GM12878 (cell line): ENCODE data around the gene KAT2A. TPM values are rescaled to one million over a fixed set of nuclear protein-coding genes. Genes with fewer than 3 reads are reported as not detected.

Experiments
- ATAC-seq: fragments of 200-7000 bp; cut with Tn5 transposase; 3 replicates; pipeline ENCODE4 v1.9.1; 2020; ENCODE audit warnings: mild to moderate bottlenecking, moderate library complexity
- BruUV-seq: library from RNA; stranded (reverse); fragments of 400-500 nt; replicated peaks from 2 replicates; lab custom pipeline; 2021; lab: Mats Ljungman, UMichigan
- CTCF ChIA-PET: fragments of 300-600 bp; sonication (Branson Sonifier 250); formaldehyde crosslinking; extraction: SDS; loops from one replicate; lab custom pipeline; 2021; ENCODE audit warnings: inconsistent platforms; lab: Yijun Ruan, JAX
- POLR2A ChIA-PET: fragments of 350-600 bp; formaldehyde crosslinking; extraction: SDS; loops from one replicate; lab custom pipeline; 2021; ENCODE audit warnings: inconsistent platforms; lab: Charles Lee
- RAD21 ChIA-PET: fragments of 300-600 bp; sonication (Branson Sonifier 250); formaldehyde crosslinking; loops from one replicate; lab custom pipeline; 2023; ENCODE audit warnings: antibody characterized with exemption; ENCODE audit not compliant: unreplicated experiment; lab: Charles Lee
- SMC1A ChIA-PET: fragments of 300-600 bp; sonication (Branson Sonifier 250); formaldehyde crosslinking; loops from one replicate; lab custom pipeline; 2023; ENCODE audit not compliant: unreplicated experiment, uncharacterized antibody; lab: Charles Lee
- DNase-seq: peaks from one replicate; pipeline ENCODE4 v3.0.0-alpha.2; 2011; ENCODE audit warnings: low read depth, low spot score
- FAIRE-seq: peaks from 3 replicates; lab custom pipeline; 2011; peaks lifted over from hg19 to GRCh38; lab: Jason Lieb, UNC
- H2AFZ ChIP-seq: 2 replicates; pipeline ENCODE4 v1.6.0; 2011; ENCODE audit warnings: low read depth, low read length, control low read depth; ENCODE audit not compliant: control insufficient read depth
- H3K27ac ChIP-seq: 2 replicates; pipeline ENCODE4 v1.5.1; 2011; ENCODE audit warnings: control low read depth; ENCODE audit not compliant: control insufficient read depth, insufficient read depth
- H3K27me3 ChIP-seq, 2 experiments: replicated peaks in 1 of 2; 2 replicates each; pipeline versions ENCODE4 v1.6.0 to v1.6.1; 2011; ENCODE audit warnings: low read length in 1 of 2; ENCODE audit not compliant: control insufficient read depth in 2 of 2, insufficient read depth in 2 of 2
- H3K36me3 ChIP-seq, 2 experiments: 2 replicates each; pipeline ENCODE4 v1.5.1; 2011; ENCODE audit warnings: low read length in 1 of 2; ENCODE audit not compliant: control insufficient read depth in 2 of 2, insufficient read depth in 2 of 2
- H3K4me1 ChIP-seq: 2 replicates; pipeline ENCODE4 v1.6.1; 2011; ENCODE audit warnings: mild to moderate bottlenecking, low read length, moderate library complexity, mixed read lengths; ENCODE audit not compliant: control insufficient read depth, insufficient read depth
- H3K4me2 ChIP-seq: 2 replicates; pipeline ENCODE4 v1.6.0; 2011; ENCODE audit warnings: control low read depth; ENCODE audit not compliant: control insufficient read depth, insufficient read depth
- H3K4me3 ChIP-seq: fragments of 200-600 bp; sonication (generic); 2 replicates; pipeline ENCODE4 v1.5.1; 2016
- H3K79me2 ChIP-seq: 2 replicates; pipeline ENCODE4 v1.6.0; 2011; ENCODE audit warnings: low read length; ENCODE audit not compliant: control insufficient read depth, insufficient read depth
- H3K9ac ChIP-seq: 2 replicates; pipeline ENCODE4 v1.8.0; 2011; ENCODE audit warnings: low read length, control low read depth, mixed read lengths; ENCODE audit not compliant: control insufficient read depth, insufficient read depth
- H3K9me3 ChIP-seq: replicated peaks from 3 replicates; pipeline ENCODE4 v1.5.1; 2011; ENCODE audit warnings: mild to moderate bottlenecking, low read length; ENCODE audit not compliant: control insufficient read depth, insufficient read depth
- H4K20me1 ChIP-seq: 2 replicates; pipeline ENCODE4 v1.6.0; 2011; ENCODE audit not compliant: control insufficient read depth, insufficient read depth
- ASH2L ChIP-seq: fragments of 300-600, 200-600 bp; sonication (generic); IDR thresholded peaks from 2 replicates; pipeline ENCODE4 v1.6.1; 2017; ENCODE audit warnings: low read depth, mild to moderate bottlenecking, borderline replicate concordance
- ATF7 ChIP-seq: fragments of 450-650 bp; IDR thresholded peaks from 2 replicates; pipeline ENCODE4 v1.6.1; 2016; ENCODE audit warnings: low read depth, mild to moderate bottlenecking
- FOXM1 ChIP-seq: IDR thresholded peaks from 2 replicates; pipeline ENCODE4 v1.6.1; 2012; ENCODE audit warnings: low read depth, mild to moderate bottlenecking, inconsistent platforms, low read length, moderate library complexity
- KLF5 ChIP-seq: fragments of 450-650 bp; IDR thresholded peaks from 2 replicates; pipeline ENCODE4 v1.6.1; 2014; ENCODE audit warnings: mild to moderate bottlenecking; ENCODE audit not compliant: partially characterized antibody
- PAX5 ChIP-seq: IDR thresholded peaks from 2 replicates; pipeline ENCODE4 v1.6.1; 2011; ENCODE audit warnings: low read depth, low read length, borderline replicate concordance
- TAF1 ChIP-seq: IDR thresholded peaks from 2 replicates; pipeline ENCODE4 v1.6.1; 2011; ENCODE audit warnings: mild to moderate bottlenecking, low read depth, low read length, borderline replicate concordance
- WGBS: methylation state at CpG from one replicate; pipeline ENCODE4 v1.1.6; 2016; ENCODE audit warnings: low lambda C conversion rate; ENCODE audit not compliant: insufficient replicate concordance, insufficient coverage; ENCODE audit errors: missing lambda C conversion rate; 5-methylcytosine and 5-hydroxymethylcytosine counted together
- in situ Hi-C: fragments of 300-500 bp; cut with MboI; formaldehyde crosslinking; loops from 9 replicates; pipeline ENCODE4 v1.14.3; 2018; ENCODE audit warnings: mixed read lengths
- intact Hi-C: fragments of 100-400 bp; cut with micrococcal nuclease; formaldehyde crosslinking; loops from one replicate; pipeline ENCODE4 v1.14.2; 2022; ENCODE audit not compliant: unreplicated experiment
- polyA plus RNA-seq, 11 experiments: library from polyadenylated mRNA; depleted of rRNA in 4 of 11; unstranded in 6 of 11; stranded (reverse) in 5 of 11; fragments of >200 nt; fragmentation: Nextera tagmentation in 4 of 11; fragmentation: Illumina TruSeq in 1 of 11; extraction: Ambion mirVana in 4 of 11; extraction: Trizol in 1 of 11; gene quantifications; 1 replicate in 1 of 11; 2 replicates in 10 of 11; pipeline versions ENCODE4 v1.2.1 to v1.2.3, GENCODE V29; 2011 to 2016; ENCODE audit warnings: inconsistent platforms in 2 of 11, missing spikeins in 2 of 11, low read depth in 1 of 11
- total RNA-seq, 4 experiments: library from RNA; depleted of rRNA in 3 of 4; stranded (reverse); fragments of >200 nt in 3 of 4; fragmentation: Illumina TruSeq in 1 of 4; extraction: Trizol in 1 of 4; gene quantifications; 2 replicates each; pipeline versions ENCODE4 v1.2.1 to v1.2.3, GENCODE V29; 2013 to 2021
- TF ChIP-seq, protein P1 (sequence below): fragments of 450-650 bp; formaldehyde crosslinking; IDR thresholded peaks from 2 replicates; pipeline ENCODE4 v1.4.0; 2022; ENCODE audit warnings: mild to moderate bottlenecking, moderate library complexity

Gene KAT2A
- total and polyA plus RNA-seq, 10 of the 15 experiments (the other 5 are each of a cell fraction or from before 2014, with no cell fraction given): 0.85 to 47.5 (median 14.6) TPM

DNA sequence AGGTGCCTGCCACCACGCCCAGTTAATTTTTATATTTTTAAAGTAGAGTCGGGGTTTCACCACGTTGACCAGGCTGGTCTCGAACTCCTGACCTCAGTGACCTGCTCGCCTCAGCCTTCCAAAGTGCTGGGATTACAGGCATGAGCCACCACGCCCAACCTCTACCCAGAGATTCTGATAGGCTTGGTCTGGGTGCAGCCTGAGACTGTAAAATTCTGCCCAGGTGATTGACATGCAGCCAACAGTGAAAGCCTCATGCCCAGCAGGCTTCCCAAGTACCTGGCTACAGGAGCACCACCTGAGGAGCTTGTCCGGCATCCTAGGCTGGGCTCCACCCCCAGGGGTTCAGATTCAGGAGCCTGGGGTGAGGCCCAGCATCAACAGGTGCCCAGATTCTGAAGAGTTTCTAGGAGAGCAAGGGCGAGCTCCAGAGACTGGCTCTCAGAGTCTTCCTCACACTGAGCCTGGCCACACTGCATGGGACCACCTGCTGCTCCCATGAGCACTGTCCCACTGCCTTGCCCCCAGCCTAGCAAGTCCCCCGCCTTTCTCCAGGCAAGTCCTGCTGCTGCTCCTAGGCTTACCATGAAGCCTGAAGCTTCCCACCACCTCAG is 39.5 kb downstream of the KAT2A start (continued):
- TF ChIP-seq, protein P1, sequence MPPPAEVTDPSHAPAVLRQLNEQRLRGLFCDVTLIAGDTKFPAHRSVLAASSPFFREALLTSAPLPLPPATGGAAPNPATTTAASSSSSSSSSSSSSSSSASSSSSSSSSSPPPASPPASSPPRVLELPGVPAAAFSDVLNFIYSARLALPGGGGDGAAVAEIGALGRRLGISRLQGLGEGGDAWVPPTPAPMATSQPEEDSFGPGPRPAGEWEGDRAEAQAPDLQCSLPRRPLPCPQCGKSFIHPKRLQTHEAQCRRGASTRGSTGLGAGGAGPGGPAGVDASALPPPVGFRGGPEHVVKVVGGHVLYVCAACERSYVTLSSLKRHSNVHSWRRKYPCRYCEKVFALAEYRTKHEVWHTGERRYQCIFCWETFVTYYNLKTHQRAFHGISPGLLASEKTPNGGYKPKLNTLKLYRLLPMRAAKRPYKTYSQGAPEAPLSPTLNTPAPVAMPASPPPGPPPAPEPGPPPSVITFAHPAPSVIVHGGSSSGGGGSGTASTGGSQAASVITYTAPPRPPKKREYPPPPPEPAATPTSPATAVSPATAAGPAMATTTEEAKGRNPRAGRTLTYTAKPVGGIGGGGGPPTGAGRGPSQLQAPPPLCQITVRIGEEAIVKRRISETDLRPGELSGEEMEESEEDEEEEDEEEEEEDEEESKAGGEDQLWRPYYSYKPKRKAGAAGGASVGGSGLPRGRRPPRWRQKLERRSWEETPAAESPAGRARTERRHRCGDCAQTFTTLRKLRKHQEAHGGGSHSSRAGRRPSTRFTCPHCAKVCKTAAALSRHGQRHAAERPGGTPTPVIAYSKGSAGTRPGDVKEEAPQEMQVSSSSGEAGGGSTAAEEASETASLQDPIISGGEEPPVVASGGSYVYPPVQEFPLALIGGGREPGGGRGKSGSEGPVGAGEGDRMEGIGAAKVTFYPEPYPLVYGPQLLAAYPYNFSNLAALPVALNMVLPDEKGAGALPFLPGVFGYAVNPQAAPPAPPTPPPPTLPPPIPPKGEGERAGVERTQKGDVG (CRISPR knock-in tag): no peak
- TF ChIP-seq PAX5 (no peak), KLF5 (no peak), FOXM1 (no peak)

DNA sequence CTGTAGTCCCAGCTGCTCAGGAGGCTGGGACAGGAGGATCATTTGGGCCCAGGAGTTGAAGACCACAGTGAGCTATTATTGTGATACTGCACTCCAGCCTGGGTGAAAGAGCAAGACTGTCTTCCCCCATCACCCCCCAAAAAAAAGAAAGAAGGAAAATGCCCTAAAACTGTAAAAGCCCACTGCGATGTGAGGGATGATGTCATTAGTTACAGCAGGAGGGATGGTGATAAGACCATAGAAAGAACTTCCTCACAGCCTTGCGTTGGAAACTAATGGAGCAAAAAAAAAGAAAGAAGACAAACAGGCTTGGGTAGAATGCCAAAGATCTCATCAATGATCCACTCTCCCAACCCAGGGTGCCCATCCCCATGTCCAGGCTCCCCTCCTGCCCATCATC is 41.6 kb downstream of the KAT2A start:
- H4K20me1 ChIP-seq: no peaks in the 10 kb centered on the region
- DNase-seq: no peak
- no peak for FAIRE-seq
- ChIA-PET RAD21 (no interaction called here), CTCF (interaction anchor here (0.6 to 1.9 kb wide), 7 partner anchors 11 to 102 kb away, joined by 3 to 9 read pairs (median 4); no protein-coding TSS in a partner anchor), POLR2A (interaction anchor here (0.7 kb wide), 1 partner anchor 38 kb away, joined by 3 read pairs; no protein-coding TSS in a partner anchor)
- H3K36me3 ChIP-seq: no peaks in the 10 kb centered on the region
- H3K27me3 ChIP-seq: no peaks in the 10 kb centered on the region; a peak in 1 of 4 replicates
- BruUV-seq: no TSS peak
- no peak overlapping the region for H2AFZ ChIP-seq
- no peaks in the 10 kb centered on the region for H3K79me2 ChIP-seq
- H3K27ac ChIP-seq: no peak overlapping the region
- intact Hi-C loops: no loop called here
- WGBS: 50% methylated on average over 2 of the region's 2 CpGs
- H3K4me3 ChIP-seq: no peak overlapping the region
- no peak for TF ChIP-seq ASH2L
- TF ChIP-seq TAF1: no peak
- 0 out of 2 replicates have a peak, but pooled peaks have one; percentile 27 for TF ChIP-seq ATF7
- TF ChIP-seq, all 136 proteins: peak for 1
- H3K4me2 ChIP-seq: no peak overlapping the region
- H3K9me3 ChIP-seq: no peaks in the 10 kb centered on the region
- no peak for ATAC-seq
- SMC1A ChIA-PET: interaction anchor here (1.4 kb wide), 1 partner anchor 120 kb away, joined by 3 read pairs; no protein-coding TSS in a partner anchor
- H3K4me1 ChIP-seq: no peaks in the 10 kb centered on the region
- in situ Hi-C loops: no loop called here
- H3K9ac ChIP-seq: no peak overlapping the region
